ENCODE measurements around the gene NFS1.

NFS1 gene

DNA sequence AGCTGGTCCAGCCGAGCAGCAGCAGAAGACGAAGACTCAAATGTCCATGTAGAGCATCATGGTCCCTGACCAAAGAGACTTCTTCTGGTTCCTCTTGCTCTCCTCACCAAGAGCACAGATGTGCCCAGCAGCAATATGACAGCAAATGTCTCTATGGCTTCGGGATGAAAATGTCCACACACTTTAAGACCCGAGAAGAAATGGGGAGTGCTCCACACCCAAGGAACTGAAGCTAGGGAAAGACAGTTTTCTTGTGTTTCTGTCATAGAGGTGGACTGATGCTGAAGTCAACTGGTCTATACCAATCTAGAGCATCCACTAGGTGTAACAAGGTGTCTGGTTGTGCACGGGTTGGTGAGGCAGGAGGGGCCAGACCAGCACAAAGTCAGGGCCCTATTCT, 29.9 kb downstream of the NFS1 start:
- DNase-seq: no peak

DNA sequence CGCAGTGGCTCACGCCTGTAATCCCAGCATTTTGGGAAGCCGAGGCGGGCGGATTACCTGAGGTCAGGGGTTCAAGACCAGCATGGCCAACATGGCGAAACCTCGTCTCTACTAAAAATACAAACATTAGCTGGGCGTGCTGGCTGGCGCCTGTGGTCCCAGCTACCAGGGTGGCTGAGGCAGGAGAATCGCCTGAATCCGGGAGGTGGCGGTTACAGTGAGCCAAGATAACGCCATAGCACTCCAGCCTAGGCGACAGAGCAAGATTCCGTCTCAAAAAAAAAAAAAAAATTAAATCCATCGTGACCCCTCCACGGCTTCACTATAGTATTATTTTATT, 33.2 kb downstream of the NFS1 start:
- no peak for DNase-seq

DNA sequence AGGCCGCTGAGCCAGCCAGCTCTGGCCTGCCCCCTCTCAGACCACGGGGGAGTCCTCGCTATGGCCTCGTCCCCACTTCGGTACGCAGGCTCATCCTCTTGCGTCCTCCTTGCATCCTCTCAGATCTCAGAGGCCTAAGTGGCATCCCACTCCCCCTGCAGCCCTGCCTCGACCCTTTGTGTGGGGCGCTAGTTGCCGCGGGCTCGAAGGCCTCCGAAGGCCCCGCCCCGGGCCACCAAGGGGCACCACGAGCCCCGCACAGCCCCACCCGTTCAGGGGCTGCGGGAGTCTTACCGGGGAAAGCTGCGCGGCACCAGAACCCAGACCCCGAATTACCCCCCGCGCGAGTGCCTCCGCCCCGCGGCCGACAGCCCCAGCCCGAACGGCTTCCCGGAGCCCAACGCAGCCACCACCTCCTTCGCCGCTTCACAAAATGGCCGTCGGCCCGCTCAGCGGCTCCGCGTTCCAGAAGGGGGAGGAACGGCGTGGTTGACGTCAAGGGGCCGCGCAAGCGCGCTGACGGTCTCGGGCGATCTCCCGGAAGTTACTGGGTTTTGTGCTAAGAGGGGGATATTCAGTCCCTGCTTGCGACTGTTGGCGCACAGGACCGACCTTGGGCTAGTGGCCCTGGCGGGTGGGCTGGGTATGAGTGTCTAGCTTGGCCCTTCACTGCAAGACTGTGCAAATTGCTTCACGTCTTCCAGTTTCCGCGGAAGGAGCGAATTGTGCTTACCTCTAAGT, 34.5 kb downstream of the NFS1 start, which contains the start of the genes CPNE1 and RBM12:
TSS of gene CPNE1 (minus strand) at position 435 of the 741 bp plus-strand sequence. CDS start 31,977 bp downstream, outside the sequence.
TSS of gene RBM12 (minus strand) at position 435 of the 741 bp plus-strand sequence. CDS start 9,578 bp downstream, outside the sequence.
- peak; percentile 96 for DNase-seq

DNA sequence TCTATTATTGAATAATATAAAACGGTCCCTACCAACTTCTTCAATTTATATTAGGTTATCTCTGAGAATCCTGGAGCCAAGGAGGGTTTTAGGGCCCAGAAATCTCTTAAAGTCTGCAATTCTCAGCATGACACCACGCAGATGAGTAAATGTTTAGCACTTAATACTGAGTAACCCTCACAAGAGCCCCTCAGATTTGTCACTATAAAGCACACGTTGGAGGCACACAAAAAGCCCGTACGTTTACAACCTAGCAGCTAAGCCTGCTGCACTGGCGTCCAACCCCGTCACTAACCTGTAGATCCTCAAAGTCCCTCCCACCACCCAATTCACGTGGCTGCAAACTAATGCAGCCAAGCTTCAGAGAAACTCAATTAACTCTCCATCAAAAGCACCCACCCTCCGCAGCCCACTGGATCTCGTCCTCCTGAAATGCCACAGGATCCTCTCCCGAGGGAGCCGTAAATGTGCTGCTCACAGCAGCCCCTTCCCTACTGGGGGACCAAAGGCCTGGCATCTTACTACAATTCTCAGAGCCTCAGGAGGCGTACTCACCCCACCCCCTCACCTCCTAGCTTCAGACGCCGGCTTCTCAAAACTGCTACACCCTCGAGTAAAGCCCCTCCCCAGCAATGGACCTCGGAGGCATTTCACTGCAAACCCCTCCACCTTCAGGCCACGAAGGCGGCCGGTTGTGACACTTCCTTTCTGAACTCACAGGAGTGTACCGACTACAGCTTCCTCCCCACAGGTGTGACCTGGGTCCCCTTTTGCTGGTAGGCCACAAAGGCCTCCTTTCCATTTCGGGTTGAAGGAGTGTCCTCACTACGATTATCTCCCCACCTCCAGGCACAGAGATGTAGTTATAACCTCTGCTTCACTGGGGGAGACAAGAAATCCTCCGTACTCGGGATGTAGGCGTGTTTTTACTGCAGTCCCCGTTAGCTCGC, 35.4 kb downstream of the NFS1 start:
- peak; percentile 64 for DNase-seq

DNA sequence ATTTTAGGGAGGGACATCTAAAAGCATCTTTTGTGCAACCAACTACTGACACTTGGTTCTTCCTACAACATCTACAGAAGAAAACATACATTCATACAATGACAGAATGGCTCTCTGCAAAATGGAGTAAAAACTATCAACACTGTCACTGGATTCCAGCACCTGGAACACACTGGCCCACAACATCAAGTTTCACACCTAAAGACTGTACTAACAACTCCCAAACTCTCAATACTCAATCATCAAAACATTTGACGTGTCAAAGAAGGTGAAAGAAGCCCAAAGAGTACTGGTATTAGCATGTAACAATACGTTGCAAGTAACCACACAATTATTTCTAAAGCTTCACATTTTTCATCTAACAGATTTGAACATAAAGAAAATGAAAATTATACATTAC, 36.6 kb downstream of the NFS1 start:
- peak; percentile 58 for DNase-seq

DNA sequence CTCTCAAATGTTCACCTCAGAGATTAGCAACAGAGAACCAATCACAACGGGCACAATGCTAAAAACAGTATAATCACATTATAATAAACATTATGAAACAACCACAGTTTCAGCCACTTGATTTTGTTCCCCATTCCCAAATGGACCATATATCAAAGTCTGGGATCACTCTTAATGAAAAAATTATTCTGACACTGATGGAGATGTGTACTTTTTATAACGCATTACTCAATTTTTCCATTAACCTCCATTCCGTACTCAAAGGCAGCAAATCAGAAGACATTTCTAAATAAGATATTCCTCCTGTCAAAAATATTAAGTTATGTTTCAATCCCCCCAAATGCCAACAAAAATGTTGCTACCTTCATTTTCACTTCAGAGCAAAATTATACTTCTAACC, 37.2 kb downstream of the NFS1 start:
- DNase-seq: no peak

DNA sequence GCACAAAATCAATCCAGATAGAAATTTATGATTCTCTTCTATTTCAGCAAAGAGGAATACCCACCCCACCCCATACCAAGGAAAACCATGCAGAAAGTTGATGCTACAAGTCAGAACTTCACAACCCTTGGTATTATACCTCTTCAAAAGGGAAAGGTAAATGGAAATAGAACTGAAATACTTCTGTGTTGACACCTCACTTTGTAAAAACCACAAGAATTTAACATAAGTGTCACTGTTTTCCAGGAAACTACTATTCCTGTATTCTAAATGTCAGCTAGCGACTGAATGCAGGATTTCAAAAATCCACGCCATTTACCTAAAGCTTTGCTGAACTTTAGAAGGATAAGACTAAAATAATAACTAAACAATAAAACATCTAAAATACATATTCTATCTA, 38.1 kb downstream of the NFS1 start:
- peak; percentile 49 for DNase-seq

DNA sequence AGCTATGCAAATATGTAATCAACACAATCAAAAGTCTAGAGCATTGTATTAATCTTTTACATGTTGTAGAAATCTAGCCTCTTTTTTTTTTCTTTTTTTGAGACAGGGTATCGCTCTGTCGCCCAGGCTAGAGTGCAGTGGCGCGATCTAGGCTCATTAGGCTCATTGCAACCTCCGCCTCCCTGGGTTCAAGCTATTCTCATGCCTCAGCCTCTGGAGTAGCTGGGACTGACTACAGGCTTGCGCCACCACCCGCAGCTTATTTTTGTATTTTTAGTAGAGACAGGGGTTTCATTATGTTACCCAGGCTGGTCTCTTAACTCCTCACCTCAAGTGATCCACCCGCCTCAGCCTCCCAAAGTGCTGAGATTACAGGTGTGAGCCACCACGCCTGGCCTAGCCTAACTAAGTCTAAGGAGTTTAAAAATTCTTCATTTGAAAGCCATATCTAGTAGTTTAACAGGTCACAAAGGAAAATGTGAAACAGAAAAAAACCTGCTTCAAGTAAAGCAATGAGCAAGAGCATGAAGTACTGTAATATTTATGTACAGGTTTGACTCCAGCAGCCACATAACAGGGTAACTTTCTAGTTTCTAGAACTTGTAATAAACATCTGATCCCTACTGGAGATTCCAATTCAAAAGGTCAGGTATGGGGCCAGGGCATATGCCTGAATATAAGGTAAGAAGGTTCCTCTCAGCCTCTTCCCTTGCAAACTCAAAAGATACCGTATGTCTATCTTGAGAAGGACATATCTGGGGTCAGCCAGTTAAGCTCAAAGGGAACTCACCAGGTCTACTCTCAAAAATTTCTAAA, 38.8 kb downstream of the NFS1 start:
- peak; percentile 45 for DNase-seq

DNA sequence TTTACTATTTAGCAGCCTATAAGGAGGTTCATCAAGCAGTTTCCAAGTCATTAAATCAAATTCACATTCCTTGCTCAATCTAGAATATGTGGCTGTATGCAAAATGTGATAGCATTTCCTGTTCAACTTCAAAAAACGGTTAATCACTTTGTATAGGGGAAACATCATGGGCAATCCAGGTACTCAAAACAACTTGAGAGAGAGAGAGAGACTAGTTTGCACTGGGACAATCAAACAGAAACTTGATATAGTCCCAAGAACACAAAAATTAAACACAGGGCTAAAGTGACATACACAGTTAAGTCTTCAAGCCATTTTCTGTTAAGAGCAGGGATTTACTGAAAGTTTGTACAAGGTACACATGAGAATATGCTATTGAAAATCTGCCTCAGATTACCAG, 41.9 kb downstream of the NFS1 start:
- DNase-seq: no peak

DNA sequence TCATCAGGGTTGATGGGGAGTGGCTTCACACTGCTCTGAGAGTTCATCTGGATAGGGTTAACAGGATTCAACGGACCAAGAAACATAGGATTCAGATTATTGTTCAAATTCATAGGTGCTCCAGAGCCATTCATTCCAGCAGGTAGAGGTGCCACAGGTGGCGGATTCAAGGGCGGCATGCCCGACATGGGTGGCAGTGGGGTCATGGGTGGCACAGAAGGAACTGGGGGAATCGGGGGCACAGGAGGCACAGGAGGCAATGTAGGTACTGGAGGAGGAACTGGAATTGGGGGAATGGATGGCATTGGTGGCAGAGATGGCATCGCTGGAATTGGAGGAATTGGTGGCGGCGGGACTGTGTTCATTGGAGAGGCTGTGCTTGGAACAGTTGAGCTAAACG, 44.7 kb downstream of the NFS1 start:
- DNase-seq: no peak

DNA sequence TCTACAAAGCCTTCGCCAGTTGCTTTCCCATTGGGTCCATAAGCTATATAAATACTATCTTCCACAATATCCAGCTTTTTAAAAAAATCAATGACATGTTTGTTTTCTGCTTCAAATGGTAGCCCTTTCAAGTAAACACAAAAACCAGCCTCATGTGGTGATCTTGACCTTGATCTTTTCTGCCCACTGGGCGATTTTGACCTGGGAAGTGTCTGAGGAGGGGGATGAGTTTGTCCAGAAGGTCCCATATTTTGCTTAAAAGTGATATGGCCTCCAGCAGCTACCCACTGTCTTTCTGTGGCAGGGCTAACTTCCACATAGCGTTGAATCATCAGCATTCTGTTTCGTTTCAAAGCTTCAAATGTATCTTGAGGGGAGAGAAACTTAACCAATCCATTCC, 45.3 kb downstream of the NFS1 start:
- no peak for DNase-seq

DNA sequence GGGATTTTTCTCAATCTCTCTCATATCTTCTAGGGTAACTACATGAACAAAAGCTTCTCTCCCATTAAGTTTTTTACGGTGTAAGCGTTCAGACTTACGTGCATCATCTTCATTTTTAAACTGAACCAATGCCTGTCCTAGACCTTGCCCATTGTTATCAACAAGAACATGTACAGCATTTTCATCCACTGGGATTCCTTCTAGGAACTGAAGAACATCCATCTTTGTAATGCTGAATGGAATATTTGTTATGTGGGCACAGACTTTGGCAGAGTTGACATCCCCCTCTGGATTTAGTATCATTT, 45.8 kb downstream of the NFS1 start:
- DNase-seq: no peak

DNA sequence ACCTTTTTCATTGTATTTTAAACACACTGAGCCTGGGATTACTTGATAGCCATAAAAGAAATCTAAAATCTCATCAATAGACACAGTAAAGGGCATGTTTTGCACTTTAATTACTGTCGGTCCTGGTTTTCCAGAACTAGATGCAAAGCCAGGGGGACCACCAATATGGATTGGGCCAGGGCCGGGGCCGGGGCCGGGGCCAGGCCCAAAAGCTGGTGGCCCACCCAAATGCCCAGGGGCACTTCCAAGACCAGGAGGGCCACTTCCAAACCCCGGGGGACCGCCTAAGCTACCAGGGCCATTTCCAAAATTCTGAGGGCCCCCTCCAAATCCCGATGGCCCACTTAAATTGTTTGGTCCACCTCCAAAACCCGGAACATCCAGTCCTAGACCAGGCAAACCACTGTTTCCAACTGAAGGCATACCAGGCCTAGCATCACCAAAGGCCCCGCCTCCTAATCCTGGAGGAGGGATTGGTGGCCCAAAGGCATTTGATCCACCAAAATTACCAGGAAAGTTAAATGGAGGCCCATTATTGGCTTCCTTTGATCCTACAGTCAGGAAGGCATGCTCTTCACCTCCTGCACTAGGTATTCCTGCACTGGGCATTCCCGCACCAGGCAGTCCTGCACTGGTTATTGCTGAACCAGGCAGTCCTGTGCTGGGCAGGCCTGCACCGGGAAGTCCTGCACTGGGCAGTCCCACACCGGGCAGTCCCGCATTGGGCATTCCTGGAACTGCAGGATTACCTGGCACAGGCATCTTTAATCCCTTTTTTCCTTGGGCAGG, 46.3 kb downstream of the NFS1 start:
- DNase-seq: no peak

DNA sequence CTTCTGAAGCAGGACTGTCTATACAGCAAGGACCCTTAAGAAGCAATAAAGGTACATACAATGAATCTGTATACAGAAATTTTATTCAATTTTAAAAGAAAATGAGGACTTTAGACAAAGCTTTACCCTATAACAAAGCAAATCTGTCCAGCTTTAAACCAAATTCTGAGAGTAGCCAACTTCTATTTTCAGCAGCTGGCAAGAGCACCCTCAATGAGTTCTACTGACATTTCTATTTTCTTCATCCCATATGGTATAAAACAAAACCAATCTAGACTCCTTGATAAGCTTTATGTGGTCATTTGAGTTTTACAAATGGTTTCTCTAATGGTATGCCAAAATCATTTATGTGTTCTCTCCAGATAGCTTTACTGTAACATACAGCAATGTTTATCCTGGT, 47.2 kb downstream of the NFS1 start:
- no peak for DNase-seq

DNA sequence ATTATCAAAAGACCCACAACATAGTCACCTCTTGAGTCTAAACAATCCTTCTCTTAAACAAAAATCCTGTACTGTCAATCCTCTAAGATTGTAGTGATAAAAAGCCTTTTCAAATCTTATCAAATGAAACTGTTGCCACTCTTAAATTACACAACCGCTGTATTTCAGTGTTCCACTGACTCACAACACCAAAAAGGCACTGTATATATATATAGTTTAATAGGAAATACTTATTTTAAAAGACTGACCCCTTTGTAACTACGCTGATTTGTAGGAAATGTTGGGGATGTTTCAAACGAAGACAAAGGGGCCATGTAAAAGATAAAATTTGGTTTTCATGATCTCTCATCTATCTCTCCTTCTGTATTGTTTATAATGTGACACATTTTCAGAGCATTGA, 48.5 kb downstream of the NFS1 start:
- DNase-seq: no peak

DNA sequence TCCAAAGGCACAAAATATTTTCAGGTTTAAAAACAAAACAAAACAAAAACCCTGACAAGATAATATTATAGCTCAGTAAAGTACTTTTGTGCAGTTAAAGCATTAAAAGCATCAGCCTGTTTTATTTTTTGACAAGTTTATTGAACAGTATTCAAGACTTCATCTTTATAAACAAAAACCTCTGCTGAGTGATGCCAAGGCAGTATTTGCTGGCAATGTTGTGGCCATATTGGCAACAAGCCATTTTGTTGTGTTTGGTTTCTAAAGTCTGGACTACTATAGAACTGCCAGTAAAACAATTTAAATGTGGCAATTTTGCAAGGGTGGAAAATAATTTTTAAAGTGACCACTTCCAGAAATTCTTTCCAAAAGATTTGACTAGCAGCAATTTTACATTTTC, 50.3 kb downstream of the NFS1 start:
- DNase-seq: no peak

DNA sequence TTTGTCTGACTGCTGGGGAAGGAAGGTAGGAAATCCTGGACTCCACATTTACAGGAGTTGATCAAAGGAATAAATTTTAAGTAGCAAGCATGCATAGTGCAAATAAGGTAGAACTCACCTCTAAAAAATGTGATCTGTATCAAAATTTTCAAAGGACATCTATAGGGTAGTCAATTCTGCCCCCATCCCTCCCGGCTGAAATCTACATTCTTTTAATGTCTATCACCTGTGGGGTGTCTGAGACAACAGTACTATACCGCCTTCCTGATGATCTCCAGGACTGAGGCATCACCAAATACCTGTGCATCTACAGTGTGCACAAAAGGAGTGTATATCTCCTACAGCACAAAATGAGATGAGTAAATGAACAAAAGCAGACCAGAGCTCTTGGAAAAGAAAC, 54.3 kb downstream of the NFS1 start:
- DNase-seq: no peak

DNA sequence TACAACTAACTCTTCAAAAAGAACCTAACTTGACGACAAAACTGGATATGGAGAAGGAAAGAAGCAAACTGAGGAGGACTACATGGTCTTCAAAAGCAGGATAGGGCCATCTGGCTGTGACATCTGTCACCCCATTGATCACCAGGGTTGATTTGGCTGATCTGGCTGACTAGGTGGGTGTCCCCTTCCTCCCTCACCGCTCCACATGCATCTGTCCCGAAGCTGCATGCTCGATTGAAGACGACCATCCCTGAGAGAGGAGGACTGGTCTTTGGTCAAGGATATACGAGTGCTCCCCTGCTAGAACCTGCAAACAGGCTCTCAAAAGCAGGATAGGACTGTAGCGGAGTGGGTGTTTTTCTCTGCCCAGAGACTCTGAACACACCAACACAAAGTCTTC, 56.1 kb downstream of the NFS1 start:
- no peak for DNase-seq

DNA sequence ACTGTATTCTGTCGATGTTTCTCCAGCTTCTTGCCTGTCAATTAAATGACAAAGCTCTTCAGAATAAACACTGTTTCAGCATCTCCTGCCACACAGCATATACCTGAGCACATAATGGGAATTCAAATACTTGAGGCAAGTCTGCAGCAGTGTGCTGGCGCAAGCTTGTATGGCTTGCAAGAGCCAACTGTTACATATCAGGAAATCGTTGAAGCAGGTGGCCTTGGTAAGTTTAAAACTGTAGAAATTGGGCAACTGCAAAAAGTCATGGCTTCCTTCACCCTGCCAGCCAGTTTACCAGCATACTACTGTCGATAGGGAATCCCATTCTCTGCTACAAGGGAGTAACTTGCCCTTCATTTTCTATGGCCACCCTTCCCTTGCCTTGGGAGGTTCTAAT, 57.4 kb downstream of the NFS1 start:
- DNase-seq: no peak

DNA sequence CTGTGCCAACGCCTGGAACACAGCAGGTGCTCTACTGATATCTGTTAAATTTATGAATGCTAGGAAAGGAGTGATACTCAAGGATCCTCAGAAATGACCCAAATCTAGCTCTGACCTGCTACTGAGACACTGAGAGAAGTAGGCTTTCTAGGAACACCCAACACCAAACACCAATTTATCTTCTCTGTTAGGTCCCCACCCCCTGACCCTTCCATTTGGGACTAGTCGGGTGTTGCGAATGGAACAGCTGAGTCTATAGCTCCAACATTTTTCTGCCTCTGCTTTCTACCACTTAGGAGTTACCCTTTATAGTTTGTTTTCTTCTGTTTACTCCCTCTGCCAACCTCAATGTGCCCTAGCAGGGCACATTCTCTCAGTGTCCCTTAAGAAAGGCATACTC, 58.4 kb downstream of the NFS1 start:
- no peak for DNase-seq

DNA sequence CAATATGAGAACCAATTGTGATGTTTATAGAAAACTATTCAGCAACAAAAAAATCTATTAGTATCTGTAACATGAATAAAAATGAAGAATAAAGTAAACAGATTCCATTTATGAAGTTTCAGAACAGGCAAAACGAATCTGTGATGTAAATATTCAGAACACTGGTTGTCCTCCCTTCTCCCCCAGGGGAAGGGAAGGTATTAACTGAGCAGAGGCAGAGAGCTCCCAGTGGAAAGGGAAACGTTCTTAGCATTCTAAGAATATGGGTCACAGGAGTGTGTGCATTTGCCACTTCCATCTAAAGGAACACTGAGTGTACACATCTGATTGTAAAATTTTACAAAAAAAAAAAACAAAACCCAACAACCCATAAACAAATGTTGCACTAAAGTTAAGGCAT, 60.4 kb downstream of the NFS1 start:
- no peak for DNase-seq

DNA sequence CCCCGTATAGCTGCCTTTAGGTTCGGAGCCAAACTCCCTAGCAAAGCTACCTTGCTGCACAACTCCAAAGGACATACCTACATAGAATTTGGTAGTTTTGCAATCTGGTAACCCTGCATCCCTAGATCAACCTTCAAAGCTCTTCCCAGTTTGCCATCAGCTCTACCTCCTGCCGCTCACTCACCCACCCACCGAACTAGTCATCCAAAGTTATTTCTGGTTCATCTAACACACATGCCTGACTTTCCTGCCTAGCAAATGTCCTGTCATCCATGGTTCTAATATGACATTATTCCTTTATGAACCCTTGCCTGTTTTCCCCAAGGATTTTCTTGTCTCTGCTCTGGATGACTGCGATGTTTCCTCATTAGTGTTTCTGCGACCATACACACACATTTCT, 61.9 kb downstream of the NFS1 start:
- no peak for DNase-seq

DNA sequence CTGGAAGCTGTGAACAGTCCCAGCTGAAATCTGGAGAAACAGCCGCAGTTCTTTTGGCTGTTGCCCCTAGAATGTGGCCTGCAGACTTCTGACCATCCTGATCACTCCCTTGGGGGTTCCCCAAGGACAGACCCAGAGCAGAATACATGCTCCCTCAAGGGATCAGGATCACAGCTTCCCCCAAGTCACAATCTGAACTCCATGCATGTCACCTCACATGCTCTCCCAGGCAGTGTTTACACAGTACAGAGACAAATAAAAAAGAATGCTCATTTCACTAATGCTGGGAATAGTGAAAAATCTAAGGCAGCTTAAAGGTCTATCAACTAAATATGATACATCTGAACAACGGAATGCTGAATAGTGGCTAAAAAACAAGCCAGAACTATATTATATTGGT, 63.1 kb downstream of the NFS1 start:
- no peak for DNase-seq

Data from activated CD4-positive, alpha-beta T cell treated with anti-CD3 and anti-CD28 coated beads, Interleukin-2, amount 50 U/mL, for 16 hours (primary cell).